GM21390 (cell line): Measurements from ENCODE around the gene ETV6.
"Not testable (repeated sequence)": the region's sequence is repeated elsewhere in the genome, so short reads cannot be mapped to it uniquely, and the experiment has no call there.

ENCODE experiments used
- ATAC-seq: cut with Tn5 transposase; IDR thresholded peaks from one replicate; pipeline ENCODE4 v1.9.1; 2021; ENCODE audit not compliant: unreplicated experiment

ETV6 gene

GRCh38 chr12:11649413-11650285 is at the start of gene ETV6:
Gene ETV6, plus strand, starts transcription at chr12:11649674. Its CDS starts 454 bp downstream, at chr12:11650128.
- ATAC-seq = peak; percentile 50

- no peak for ATAC-seq
Observed at GRCh38 chr12:11600199-11600598, 49.3 kb upstream of the ETV6 start.

- ATAC-seq = no peak
Observed at GRCh38 chr12:11601647-11602046, 47.8 kb upstream of the ETV6 start.

GRCh38 chr12:11607313-11608081 is 42.0 kb upstream of the ETV6 start:
- no peak for ATAC-seq

GRCh38 chr12:11609045-11609444 is 40.4 kb upstream of the ETV6 start:
- no peak for ATAC-seq

- no peak for ATAC-seq
Observed at GRCh38 chr12:11615481-11615880, 34.0 kb upstream of the ETV6 start.

- ATAC-seq = no peak
Observed at GRCh38 chr12:11618046-11618445, 31.4 kb upstream of the ETV6 start.

GRCh38 chr12:11621797-11622423 is 27.6 kb upstream of the ETV6 start:
- no peak for ATAC-seq

GRCh38 chr12:11622876-11623281 is 26.6 kb upstream of the ETV6 start:
- ATAC-seq = peak; percentile 60

GRCh38 chr12:11623382-11623781 is 26.1 kb upstream of the ETV6 start:
- ATAC-seq = no peak

- no peak for ATAC-seq
Observed at GRCh38 chr12:11624116-11624515, 25.4 kb upstream of the ETV6 start.

- ATAC-seq = not testable (repeated sequence)
Observed at GRCh38 chr12:11627709-11628108, 21.8 kb upstream of the ETV6 start.

- no peak for ATAC-seq
Observed at GRCh38 chr12:11628353-11628752, 21.1 kb upstream of the ETV6 start.

- no peak for ATAC-seq
Observed at GRCh38 chr12:11630046-11630706, 19.3 kb upstream of the ETV6 start.

- no peak for ATAC-seq
Observed at GRCh38 chr12:11631288-11631687, 18.2 kb upstream of the ETV6 start.

- not testable (repeated sequence) for ATAC-seq
Observed at GRCh38 chr12:11631881-11632280, 17.6 kb upstream of the ETV6 start.

GRCh38 chr12:11633968-11634367 is 15.5 kb upstream of the ETV6 start:
- no peak for ATAC-seq

- no peak for ATAC-seq
Observed at GRCh38 chr12:11635341-11635740, 14.1 kb upstream of the ETV6 start.

- ATAC-seq = no peak
Observed at GRCh38 chr12:11638315-11638916, 11.1 kb upstream of the ETV6 start.

- no peak for ATAC-seq
Observed at GRCh38 chr12:11639454-11639853, 10.0 kb upstream of the ETV6 start.

GRCh38 chr12:11641522-11641921 is 8.0 kb upstream of the ETV6 start:
- ATAC-seq = no peak
